B cell (primary cell): Measurements from ENCODE around the gene KCNJ6. TPM values are rescaled to one million over a fixed set of nuclear protein-coding genes. Genes with fewer than 3 reads are reported as not detected.

Experiments
- ATAC-seq: fragments of 200-7000 bp; cut with Tn5 transposase; one replicate; pipeline ENCODE4 v1.10.0; 2021; ENCODE audit warnings: low read depth, mild to moderate bottlenecking, moderate number of reproducible peaks, moderate library complexity
- CTCF ChIA-PET: fragments of 350-600 bp; sonication (Branson Sonifier 250); formaldehyde crosslinking; loops from one replicate; lab custom pipeline; 2021; ENCODE audit warnings: antibody characterized with exemption, inconsistent platforms; lab: Charles Lee
- POLR2A ChIA-PET: fragments of 350-600 bp; sonication (Branson Sonifier 250); formaldehyde crosslinking; loops from one replicate; lab custom pipeline; 2021; ENCODE audit warnings: antibody characterized with exemption; lab: Charles Lee
- DNase-seq: peaks from one replicate; pipeline ENCODE4 v3.0.0; 2013
- H2AFZ ChIP-seq: 2 replicates; pipeline ENCODE4 v1.6.1; 2012; ENCODE audit warnings: mild to moderate bottlenecking, low read depth, low read length; ENCODE audit not compliant: insufficient read depth, poor library complexity, severe bottlenecking
- H3K27ac ChIP-seq, 2 donors: 1 replicate in 1 of 2; 2 replicates in 1 of 2; pipeline ENCODE4 v1.5.1; 2012 to 2013; ENCODE audit warnings: low read length in 2 of 2, mild to moderate bottlenecking in 2 of 2, moderate library complexity in 1 of 2
- H3K27me3 ChIP-seq, 4 experiments: fragments of 200-600 bp in 1 of 4; sonication (generic) in 1 of 4; replicated peaks in 1 of 4; 1 replicate in 2 of 4; 2 replicates in 2 of 4; pipeline versions ENCODE4 v1.6.1 to v1.7.0; 2013 to 2016; ENCODE audit warnings: low read length in 3 of 4, mild to moderate bottlenecking in 2 of 4, mixed read lengths in 1 of 4, moderate library complexity in 1 of 4; ENCODE audit not compliant: insufficient read depth in 4 of 4, control insufficient read depth in 3 of 4; ENCODE audit errors: control extremely low read depth in 1 of 4
- H3K36me3 ChIP-seq, 2 experiments: replicated peaks in 1 of 2; 1 replicate in 1 of 2; 2 replicates in 1 of 2; pipeline versions ENCODE4 v1.6.1 to v1.7.1; 2013; ENCODE audit warnings: low read length in 1 of 2; ENCODE audit not compliant: insufficient read depth in 2 of 2, control insufficient read depth in 1 of 2; ENCODE audit errors: control extremely low read depth in 1 of 2, extremely low read depth in 1 of 2
- H3K4me1 ChIP-seq, 2 donors: fragments of 200-600 bp in 1 of 2; sonication (generic) in 1 of 2; 1 replicate in 1 of 2; 2 replicates in 1 of 2; pipeline versions ENCODE4 v1.5.1 to v1.6.1; 2013 to 2017; ENCODE audit warnings: low read length in 2 of 2; ENCODE audit not compliant: control insufficient read depth in 2 of 2, insufficient read depth in 2 of 2
- H3K4me2 ChIP-seq: replicated peaks from 2 replicates; pipeline ENCODE3; 2012; ENCODE audit warnings: mild to moderate bottlenecking, low read depth, low read length; ENCODE audit not compliant: poor library complexity, severe bottlenecking
- H3K4me3 ChIP-seq, 5 experiments: fragments of 200-600 bp in 1 of 5; sonication (generic) in 1 of 5; 1 replicate in 3 of 5; 2 replicates in 2 of 5; pipeline versions ENCODE4 v1.5.1 to v1.7.0; 2011 to 2016; ENCODE audit warnings: low read length in 4 of 5, mild to moderate bottlenecking in 4 of 5, low read depth in 2 of 5, control low read depth in 1 of 5, moderate library complexity in 1 of 5; ENCODE audit not compliant: insufficient read depth in 1 of 5; ENCODE audit errors: control extremely low read depth in 1 of 5, extremely low read depth in 1 of 5
- H3K79me2 ChIP-seq: fragments of 200-600 bp; sonication (generic); one replicate; pipeline ENCODE4 v1.6.0; 2016; ENCODE audit warnings: low read length; ENCODE audit not compliant: control insufficient read depth, insufficient read depth
- H3K9ac ChIP-seq: fragments of 200-600 bp; sonication (generic); 2 replicates; pipeline ENCODE4 v1.6.1; 2017; ENCODE audit warnings: mild to moderate bottlenecking, low read length, moderate library complexity
- H3K9me3 ChIP-seq, 3 donors: one replicate each; pipeline versions ENCODE4 v1.6.1 to v1.7.1; 2013; ENCODE audit warnings: low read length in 2 of 3; ENCODE audit not compliant: control insufficient read depth in 2 of 3, insufficient read depth in 1 of 3; ENCODE audit errors: control extremely low read depth in 1 of 3
- H4K20me1 ChIP-seq: 2 replicates; pipeline ENCODE4 v1.6.0; 2012; ENCODE audit warnings: mild to moderate bottlenecking, low read length; ENCODE audit not compliant: insufficient read depth, control insufficient read depth, poor library complexity, severe bottlenecking
- H3K27ac Mint-ChIP-seq: one replicate; pipeline ENCODE4 v1.8.0; 2021; ENCODE audit warnings: mixed read lengths
- H3K27me3 Mint-ChIP-seq: one replicate; pipeline ENCODE4 v1.8.0; 2021; ENCODE audit warnings: mixed read lengths
- H3K4me1 Mint-ChIP-seq: one replicate; pipeline ENCODE4 v1.8.0; 2021; ENCODE audit warnings: mixed read lengths
- H3K4me3 Mint-ChIP-seq: one replicate; pipeline ENCODE4 v1.8.0; 2021; ENCODE audit warnings: mixed read lengths
- H3K9me3 Mint-ChIP-seq: one replicate; pipeline ENCODE4 v1.8.0; 2022; ENCODE audit warnings: mixed read lengths; ENCODE audit not compliant: insufficient read depth
- CTCF ChIP-seq: fragments of 200-600 bp; IDR thresholded peaks from one replicate; pipeline ENCODE4 v1.8.0; 2022; ENCODE audit warnings: antibody characterized with exemption, mild to moderate bottlenecking
- EZH2 ChIP-seq: IDR thresholded peaks from 2 replicates; pipeline ENCODE4 v1.6.1; 2012; ENCODE audit warnings: borderline replicate concordance, low read depth, mild to moderate bottlenecking, moderate library complexity, low read length; ENCODE audit not compliant: insufficient read depth, poor library complexity, severe bottlenecking
- WGBS: methylation state at CpG from one replicate; pipeline ENCODE4 v1.1.5; 2013; ENCODE audit warnings: missing lambda C conversion rate; ENCODE audit not compliant: insufficient coverage; 5-methylcytosine and 5-hydroxymethylcytosine counted together
- intact Hi-C: fragments of 100-400 bp; cut with micrococcal nuclease; formaldehyde crosslinking; loops from one replicate; pipeline ENCODE4 v1.10.0; 2022
- polyA plus RNA-seq: library from polyadenylated mRNA; depleted of rRNA; stranded (reverse); fragments of >200 nt; gene quantifications from 2 replicates; pipeline ENCODE4 v1.2.3, GENCODE V29; 2012
- total RNA-seq, 2 donors: library from RNA; stranded (reverse); fragments of 120-200 nt in 1 of 2; gene quantifications; 1 replicate in 1 of 2; 2 replicates in 1 of 2; pipeline versions ENCODE4 v1.2.3 to v1.2.4, GENCODE V29; 2013 to 2022

The KCNJ6 gene
- total and polyA plus RNA-seq, 2 donors (not counting 1 experiment from before 2014, with no cell fraction given): not detected

- Histone ChIP-seq H3K4me3 (no peak overlapping the region), H3K4me1 (no peaks in the 10 kb centered on the region), H3K79me2 (no peaks in the 10 kb centered on the region), H3K36me3 (no peaks in the 10 kb centered on the region), H3K9ac (no peak overlapping the region), H3K27me3 (no peaks in the 10 kb centered on the region), H4K20me1 (no peaks in the 10 kb centered on the region), H3K9me3 (peaks cover 0 to 4% (median 0%) of the 10 kb centered on the region in 3 donors), H3K4me2 (no peak overlapping the region), H2AFZ (no peak overlapping the region), H3K27ac (no peak overlapping the region)
- ChIA-PET CTCF (no interaction called here), POLR2A (no interaction called here)
- Mint-ChIP-seq H3K9me3 (no peaks in the 10 kb centered on the region), H3K27me3 (no peaks in the 10 kb centered on the region), H3K4me1 (no peaks in the 10 kb centered on the region), H3K4me3 (no peak overlapping the region), H3K27ac (no peak overlapping the region)
- WGBS: 91% methylated on average over 7 of the region's 9 CpGs
- ATAC-seq (no peak), DNase-seq (no peak)
- TF ChIP-seq CTCF: no peak
- intact Hi-C loops: no loop called here
These were observed 156.5 kb downstream of the KCNJ6 start for GRCh38 chr21:37759777-37760176.

GRCh38 chr21:37758982-37759381 is 157.3 kb downstream of the KCNJ6 start:
- H2AFZ ChIP-seq: no peak overlapping the region
- POLR2A ChIA-PET: no interaction called here
- intact Hi-C loops: no loop called here
- Mint-ChIP-seq H3K4me3 (no peak overlapping the region), H3K4me1 (no peaks in the 10 kb centered on the region), H3K27ac (no peak overlapping the region), H3K27me3 (no peaks in the 10 kb centered on the region), H3K9me3 (no peaks in the 10 kb centered on the region)
- no peaks in the 10 kb centered on the region for H3K79me2 ChIP-seq
- H3K9ac ChIP-seq: no peak overlapping the region
- H3K9me3 ChIP-seq: peaks cover 0 to 4% (median 0%) of the 10 kb centered on the region in 3 donors
- ATAC-seq: no peak
- no peak overlapping the region for H3K4me2 ChIP-seq
- no peaks in the 10 kb centered on the region for H4K20me1 ChIP-seq
- no peak for DNase-seq
- CTCF ChIA-PET: no interaction called here
- no peaks in the 10 kb centered on the region for H3K36me3 ChIP-seq
- H3K4me1 ChIP-seq: no peaks in the 10 kb centered on the region
- H3K27me3 ChIP-seq: no peaks in the 10 kb centered on the region
- H3K4me3 ChIP-seq: no peak overlapping the region
- whole genome bisulfite sequencing: 48% methylated on average over 7 of the region's 7 CpGs
- TF ChIP-seq EZH2 (no peak), CTCF (no peak)
- H3K27ac ChIP-seq: no peak overlapping the region
